Measurements from ENCODE around the gene PPP4R4. TPM values are rescaled to one million over a fixed set of nuclear protein-coding genes. Genes with fewer than 3 reads are reported as not detected.

Gene PPP4R4
- total and polyA plus RNA-seq, 2 experiments from 2014 or later = 3.0 to 11.1 TPM

DNA sequence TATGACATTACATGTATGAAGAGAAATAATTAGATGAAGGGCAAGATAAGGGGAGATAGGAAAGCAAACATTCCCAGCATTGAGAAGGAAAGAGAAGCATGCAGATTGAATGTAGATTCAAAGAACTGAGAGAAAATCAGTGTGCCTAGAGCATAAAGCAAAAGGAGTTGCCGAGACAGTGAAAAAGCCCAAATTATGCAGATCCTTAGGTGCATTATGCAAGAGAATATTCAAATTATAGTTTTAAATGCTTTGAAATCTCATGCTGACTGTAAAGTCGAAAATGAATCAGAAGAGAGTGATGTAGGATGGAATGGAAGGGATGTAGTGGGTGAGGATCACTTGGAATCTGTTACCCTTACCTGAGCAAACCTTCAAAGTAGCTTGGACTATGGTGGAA lies 49.9 kb downstream of the PPP4R4 start (continued):
- no peak for TF ChIP-seq ZNF462 (CRISPR knock-in tag; IDR thresholded peaks at IDR 0.05)
- no peak for TF ChIP-seq ZNF114 (CRISPR knock-in tag; IDR thresholded peaks at IDR 0.05)
- no peak for TF ChIP-seq ETS1 (IDR thresholded peaks at IDR 0.05)
- no peak for TF ChIP-seq REST (IDR thresholded peaks at IDR 0.05; ENCODE audit: unreplicated experiment)
- TF ChIP-seq STAT1 (IDR thresholded peaks at IDR 0.05; ENCODE audit: unreplicated experiment) = no peak
- TF ChIP-seq EZH2phosphoT487 (IDR thresholded peaks at IDR 0.05; ENCODE audit: unreplicated experiment) = no peak

All from GM23338 (cell line).